HT-29 (cell line): ENCODE data around the gene PHLDB2. TPM values are rescaled to one million over a fixed set of nuclear protein-coding genes. Genes with fewer than 3 reads are reported as not detected.
"Not testable (repeated sequence)": the region's sequence is repeated elsewhere in the genome, so short reads cannot be mapped to it uniquely, and the experiment has no call there.

ENCODE experiments used
- DNase-seq: peaks from one replicate; pipeline ENCODE4 v3.0.0-alpha.2; 2015; ENCODE audit warnings: low spot score
- total RNA-seq: library from RNA; depleted of rRNA; stranded (reverse); fragments of >200 nt; shearing (Covaris generic); gene quantifications from 2 replicates; pipeline ENCODE4 v1.2.3, GENCODE V29; 2014; rRNA removed

Gene PHLDB2
- total RNA-seq = 0.21 TPM in 1 of 2 replicates, not detected in the other

- DNase-seq = no peak
Observed at GRCh38 chr3:111859061-111859973, at the start of gene PHLDB2. PHLDB2 (plus strand) TSS chr3:111859265; CDS start chr3:111884078, 24,813 bp downstream.

GRCh38 chr3:111810909-111811308 lies 48.2 kb upstream of the PHLDB2 start:
- DNase-seq = no peak

GRCh38 chr3:111811811-111812210 lies 47.3 kb upstream of the PHLDB2 start:
- DNase-seq = no peak

- DNase-seq = no peak
Observed at GRCh38 chr3:111812701-111813100, 46.4 kb upstream of the PHLDB2 start.

GRCh38 chr3:111813441-111813840 lies 45.6 kb upstream of the PHLDB2 start:
- DNase-seq = no peak

GRCh38 chr3:111813979-111814378 lies 45.1 kb upstream of the PHLDB2 start:
- no peak for DNase-seq

- not testable (repeated sequence) for DNase-seq
Observed at GRCh38 chr3:111816771-111817170, 42.3 kb upstream of the PHLDB2 start.

- DNase-seq = no peak
Observed at GRCh38 chr3:111819927-111820326, 39.1 kb upstream of the PHLDB2 start.

- DNase-seq = no peak
Observed at GRCh38 chr3:111820651-111821050, 38.4 kb upstream of the PHLDB2 start.

- no peak for DNase-seq
Observed at GRCh38 chr3:111821891-111822290, 37.2 kb upstream of the PHLDB2 start.

- DNase-seq = no peak
Observed at GRCh38 chr3:111822804-111823203, 36.3 kb upstream of the PHLDB2 start.

GRCh38 chr3:111823341-111823855 lies 35.7 kb upstream of the PHLDB2 start:
- no peak for DNase-seq

- no peak for DNase-seq
Observed at GRCh38 chr3:111824351-111824750, 34.7 kb upstream of the PHLDB2 start.

GRCh38 chr3:111827871-111828270 lies 31.2 kb upstream of the PHLDB2 start:
- no peak for DNase-seq

GRCh38 chr3:111828530-111828929 lies 30.5 kb upstream of the PHLDB2 start:
- DNase-seq = no peak

GRCh38 chr3:111829023-111829422 lies 30.0 kb upstream of the PHLDB2 start:
- DNase-seq = no peak

GRCh38 chr3:111831840-111832239 lies 27.2 kb upstream of the PHLDB2 start:
- DNase-seq = no peak

- DNase-seq = no peak
Observed at GRCh38 chr3:111837112-111837511, 22.0 kb upstream of the PHLDB2 start.

GRCh38 chr3:111838133-111838532 lies 20.9 kb upstream of the PHLDB2 start:
- DNase-seq = no peak

GRCh38 chr3:111846039-111846438 lies 13.0 kb upstream of the PHLDB2 start:
- no peak for DNase-seq

GRCh38 chr3:111846717-111847116 lies 12.3 kb upstream of the PHLDB2 start:
- DNase-seq = no peak

GRCh38 chr3:111848283-111848682 lies 10.8 kb upstream of the PHLDB2 start:
- DNase-seq = no peak

- DNase-seq = no peak
Observed at GRCh38 chr3:111848778-111849177, 10.3 kb upstream of the PHLDB2 start.
